Hepatocyte (in vitro differentiated cells): ENCODE results near the gene DCC.

Experiments
- CTCF ChIP-seq: fragments of 200-600 bp; sonication (generic); IDR thresholded peaks from 2 replicates; pipeline ENCODE4 v1.5.1; 2016; ENCODE audit warnings: antibody characterized with exemption, mild to moderate bottlenecking; ENCODE audit not compliant: poor library complexity
- EZH2 ChIP-seq: fragments of 200-600 bp; sonication (generic); IDR thresholded peaks from 2 replicates; pipeline ENCODE4 v1.6.1; 2016; ENCODE audit warnings: antibody characterized with exemption, mild to moderate bottlenecking, borderline replicate concordance
- EZH2phosphoT487 ChIP-seq: fragments of 200-600 bp; sonication (generic); IDR thresholded peaks from one replicate; pipeline ENCODE4 v1.6.1; 2018; ENCODE audit warnings: antibody characterized with exemption, mild to moderate bottlenecking, low read depth, moderate library complexity; ENCODE audit not compliant: unreplicated experiment, severe bottlenecking

DNA sequence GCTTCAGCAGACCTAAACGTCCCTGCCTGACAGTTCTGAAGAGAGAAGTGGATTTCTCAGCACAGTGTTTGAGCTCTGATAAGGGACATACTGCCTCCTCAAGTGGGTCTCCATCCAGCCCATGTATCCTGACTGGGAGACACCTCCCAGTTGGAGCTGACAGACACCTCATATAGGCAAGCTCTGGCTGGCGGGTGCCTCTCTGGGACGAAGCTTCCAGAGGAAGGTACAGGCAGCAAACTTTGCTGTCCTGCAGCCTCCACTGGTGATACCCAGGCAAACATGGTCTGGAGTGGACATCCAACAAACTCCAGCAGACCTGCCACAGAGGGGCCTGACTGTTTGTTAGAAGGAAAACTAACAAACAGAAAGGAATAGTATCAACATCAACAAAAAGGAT, 1156.0 kb downstream of the DCC start:
- TF ChIP-seq CTCF (no peak), EZH2 (no peak), EZH2phosphoT487 (no peak)
